Right forelimb (tissue), 1 donor: Measurements from ENCODE around the gene POU6F2.
"Not testable (repeated sequence)": the region's sequence is repeated elsewhere in the genome, so short reads cannot be mapped to it uniquely, and the experiment has no call there.

Source experiments
- DNase-seq: peaks from one replicate; pipeline ENCODE4 v3.0.0-alpha.2; 2018

POU6F2 gene

GRCh38 chr7:39313376-39313775 lies 335.7 kb downstream of the POU6F2 start:
- no peak for DNase-seq

- DNase-seq, result no peak
Observed at GRCh38 chr7:39313974-39314373, 336.3 kb downstream of the POU6F2 start.

DNA sequence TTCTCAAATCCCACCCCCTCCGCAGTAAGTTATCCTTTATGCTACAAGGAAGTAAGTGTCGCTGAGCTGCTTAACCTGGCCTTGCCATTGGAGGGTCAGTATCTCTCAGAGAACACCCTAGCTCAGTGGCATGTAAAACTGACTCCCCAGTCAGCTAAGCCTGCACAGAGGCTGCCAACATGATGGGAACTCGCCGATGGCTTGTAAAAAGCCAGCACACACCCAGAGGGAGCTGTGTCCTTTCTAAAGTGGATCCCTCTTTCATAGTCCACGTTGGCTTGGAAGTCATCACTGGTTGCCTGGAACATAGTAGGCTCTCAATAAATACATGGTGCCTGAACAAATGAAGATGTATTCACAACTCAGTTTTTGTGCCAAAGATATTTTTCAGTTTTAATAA lies 339.4 kb downstream of the POU6F2 start:
- DNase-seq, result no peak

- DNase-seq, result no peak
Observed at GRCh38 chr7:39317896-39318295, 340.2 kb downstream of the POU6F2 start.

DNA sequence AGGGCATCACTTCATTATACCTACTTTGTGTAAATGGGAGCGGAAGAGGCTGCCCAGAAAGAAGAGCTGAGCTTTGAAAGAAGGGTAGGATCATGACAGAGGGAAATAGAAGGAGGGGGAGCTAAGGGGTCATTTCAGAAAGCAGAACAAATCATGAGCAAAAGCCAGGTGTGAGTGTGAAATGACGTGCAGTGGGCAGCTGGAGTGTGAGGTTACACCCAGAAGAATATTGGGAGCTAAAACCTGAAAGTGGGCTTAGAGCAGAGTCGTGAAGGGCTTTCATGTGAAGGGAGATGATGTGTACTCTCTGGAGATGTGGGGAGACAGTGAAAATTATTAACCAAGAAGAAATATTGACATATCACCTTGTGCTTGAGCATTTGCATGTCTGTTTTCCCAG lies 343.5 kb downstream of the POU6F2 start:
- DNase-seq, result no peak

DNA sequence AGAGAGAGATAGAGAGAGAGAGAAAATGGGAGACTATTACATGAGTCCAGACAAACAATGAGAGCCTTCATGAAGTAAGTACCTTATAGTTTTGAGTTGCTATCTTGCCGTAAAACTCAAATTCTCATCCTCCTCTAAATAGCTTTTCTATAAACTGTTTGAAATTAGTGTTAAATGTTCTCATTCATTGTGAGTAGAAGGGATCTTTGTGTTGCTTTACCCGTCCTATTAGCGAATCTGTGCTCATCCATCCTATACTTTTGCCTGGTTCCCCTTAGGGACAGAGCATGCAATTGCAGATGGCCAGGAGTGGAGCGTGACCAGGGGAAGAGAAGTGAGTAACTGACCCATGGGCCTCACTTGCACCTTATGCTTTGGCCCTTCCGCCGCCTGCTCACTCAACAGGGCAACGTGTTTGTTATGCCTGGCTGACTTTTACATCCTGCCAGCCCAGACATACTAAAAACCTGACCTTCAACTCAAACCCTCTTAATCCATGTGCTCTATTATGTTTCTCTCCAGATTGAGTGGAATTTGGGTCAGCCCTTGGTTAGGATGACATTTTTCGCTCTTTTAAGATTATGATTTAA lies 344.3 kb downstream of the POU6F2 start:
- DNase-seq, result no peak

DNA sequence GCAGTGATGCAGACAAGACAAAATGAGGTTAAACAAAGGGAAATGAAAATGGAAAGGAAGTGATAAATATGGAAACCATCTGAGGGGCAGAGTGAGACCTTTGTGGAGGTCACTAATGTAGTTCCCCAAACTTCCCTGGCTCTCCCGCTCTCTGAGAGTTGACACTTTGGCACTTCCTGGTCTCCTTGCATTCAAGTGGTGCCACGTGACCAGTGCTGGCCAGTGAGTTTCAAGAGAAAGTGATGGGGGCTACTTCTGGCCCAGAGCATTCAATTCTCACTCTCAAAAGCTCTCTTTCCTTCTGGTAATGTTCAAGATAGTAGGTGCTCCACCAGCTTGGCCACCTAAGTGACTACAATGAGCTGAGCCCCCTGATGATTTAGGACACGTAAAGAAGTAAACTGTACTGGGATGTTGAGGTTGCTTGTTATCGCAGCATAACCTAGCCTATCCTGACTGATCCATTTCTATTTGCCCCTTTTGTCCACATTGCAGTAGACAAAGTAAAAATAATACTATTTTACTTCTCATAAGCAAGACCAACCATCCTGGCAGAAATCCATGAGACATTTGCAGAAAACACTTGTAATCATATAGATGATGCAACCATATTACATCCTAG lies 346.5 kb downstream of the POU6F2 start:
- no peak for DNase-seq

- DNase-seq, result not testable (repeated sequence)
Observed at GRCh38 chr7:39331607-39332006, 353.9 kb downstream of the POU6F2 start.

DNA sequence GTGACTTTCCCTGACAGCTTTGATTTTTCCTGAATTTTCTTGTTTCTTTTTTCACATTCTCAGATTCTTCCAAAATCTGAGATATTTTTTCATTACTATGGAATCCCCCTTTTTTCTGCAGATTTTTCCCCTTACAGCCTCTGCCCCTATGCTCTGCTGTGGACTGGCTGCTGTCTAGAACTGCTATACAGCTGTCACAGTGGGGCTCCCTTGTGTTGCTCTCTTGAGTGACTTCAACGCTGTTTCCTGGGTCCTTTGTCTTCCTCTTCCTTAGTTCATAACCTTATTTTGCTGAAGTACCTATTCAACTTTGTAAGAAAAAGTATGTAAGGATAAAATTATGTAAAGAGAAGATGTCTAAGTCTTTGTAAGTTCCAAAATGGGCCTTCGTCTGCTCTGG lies 354.4 kb downstream of the POU6F2 start:
- no peak for DNase-seq

- DNase-seq, result no peak
Observed at GRCh38 chr7:39333701-39334100, 356.0 kb downstream of the POU6F2 start.

- DNase-seq, result no peak
Observed at GRCh38 chr7:39336442-39336841, 358.7 kb downstream of the POU6F2 start.

GRCh38 chr7:39338716-39339115 lies 361.0 kb downstream of the POU6F2 start:
- DNase-seq, result no peak

GRCh38 chr7:39339591-39339990 lies 361.9 kb downstream of the POU6F2 start:
- no peak for DNase-seq

- DNase-seq, result no peak
Observed at GRCh38 chr7:39341083-39341482, 363.4 kb downstream of the POU6F2 start.

DNA sequence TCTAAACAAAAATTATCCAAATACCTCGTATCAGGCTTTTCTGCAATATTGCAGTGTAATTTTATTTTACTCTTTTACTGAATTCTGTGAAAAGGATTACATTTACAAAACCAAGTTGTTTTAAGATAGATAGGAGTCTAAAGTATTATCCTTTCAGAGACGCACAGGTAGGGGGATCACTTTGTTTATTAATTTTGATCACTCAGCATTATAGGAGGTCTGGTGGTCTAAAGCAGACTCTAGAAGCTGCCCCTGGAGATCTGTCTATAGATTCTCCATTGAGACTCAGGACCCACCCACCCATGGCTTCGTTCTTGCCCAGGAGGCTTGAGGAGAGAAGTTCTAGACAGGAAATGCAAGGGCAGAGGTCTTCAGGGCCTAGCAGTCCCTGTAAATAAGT lies 365.1 kb downstream of the POU6F2 start:
- no peak for DNase-seq

- no peak for DNase-seq
Observed at GRCh38 chr7:39349452-39350123, 371.9 kb downstream of the POU6F2 start.

DNA sequence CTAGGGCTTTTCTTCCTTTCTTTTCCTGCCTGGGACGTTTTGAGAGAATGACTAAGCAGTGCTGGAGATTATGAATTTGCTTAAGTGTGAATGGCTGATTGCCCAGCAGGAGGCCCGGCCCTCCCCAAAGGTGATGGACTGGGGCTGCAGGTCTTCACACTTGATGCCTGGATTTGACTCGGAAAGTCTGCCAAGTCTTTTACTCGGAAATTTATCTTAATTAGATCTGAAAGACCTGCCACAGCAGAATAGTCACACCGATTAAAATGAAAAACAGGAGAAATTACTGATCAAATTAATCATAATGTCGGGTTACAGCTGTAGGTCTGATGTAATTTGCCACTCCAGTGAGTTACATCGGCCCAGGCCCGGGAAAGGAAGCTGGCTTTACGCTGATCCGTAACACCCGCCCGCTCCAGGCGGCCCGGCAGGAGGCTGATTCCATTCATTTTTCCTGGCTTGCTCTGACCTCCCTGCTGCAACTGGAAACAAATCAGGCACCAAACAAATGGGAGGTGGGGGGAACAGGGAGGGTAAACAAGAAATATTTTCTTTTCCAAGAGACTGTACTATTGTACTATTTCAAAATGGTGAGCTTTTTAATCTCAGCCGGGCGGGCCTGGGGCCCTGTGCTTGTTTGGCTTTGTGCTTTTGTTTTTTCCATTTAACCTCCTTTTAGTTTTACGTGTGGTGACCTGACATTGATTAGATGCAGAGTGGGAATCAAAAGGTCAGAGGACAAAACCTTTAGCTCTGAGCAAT lies 376.1 kb downstream of the POU6F2 start:
- DNase-seq, result peak; percentile 43

DNA sequence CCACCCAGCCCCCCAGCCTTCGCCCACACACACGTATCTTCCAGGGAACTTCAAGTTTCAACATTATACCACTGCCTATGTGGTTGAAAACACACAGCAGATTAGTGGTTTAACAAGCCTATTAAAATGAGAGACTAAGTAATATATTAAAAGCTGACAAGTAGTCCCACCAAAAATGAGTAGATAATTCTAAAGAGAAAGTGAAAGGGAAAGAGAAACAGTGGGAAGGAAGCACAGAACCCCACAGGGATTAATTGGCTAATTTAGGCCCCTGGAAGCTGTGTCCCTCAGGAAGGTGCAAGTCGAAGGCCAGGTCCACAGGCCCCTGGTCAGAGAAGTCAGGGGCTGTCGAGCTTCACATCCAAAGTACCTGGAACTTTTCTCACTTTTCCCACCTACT lies 378.0 kb downstream of the POU6F2 start:
- no peak for DNase-seq

DNA sequence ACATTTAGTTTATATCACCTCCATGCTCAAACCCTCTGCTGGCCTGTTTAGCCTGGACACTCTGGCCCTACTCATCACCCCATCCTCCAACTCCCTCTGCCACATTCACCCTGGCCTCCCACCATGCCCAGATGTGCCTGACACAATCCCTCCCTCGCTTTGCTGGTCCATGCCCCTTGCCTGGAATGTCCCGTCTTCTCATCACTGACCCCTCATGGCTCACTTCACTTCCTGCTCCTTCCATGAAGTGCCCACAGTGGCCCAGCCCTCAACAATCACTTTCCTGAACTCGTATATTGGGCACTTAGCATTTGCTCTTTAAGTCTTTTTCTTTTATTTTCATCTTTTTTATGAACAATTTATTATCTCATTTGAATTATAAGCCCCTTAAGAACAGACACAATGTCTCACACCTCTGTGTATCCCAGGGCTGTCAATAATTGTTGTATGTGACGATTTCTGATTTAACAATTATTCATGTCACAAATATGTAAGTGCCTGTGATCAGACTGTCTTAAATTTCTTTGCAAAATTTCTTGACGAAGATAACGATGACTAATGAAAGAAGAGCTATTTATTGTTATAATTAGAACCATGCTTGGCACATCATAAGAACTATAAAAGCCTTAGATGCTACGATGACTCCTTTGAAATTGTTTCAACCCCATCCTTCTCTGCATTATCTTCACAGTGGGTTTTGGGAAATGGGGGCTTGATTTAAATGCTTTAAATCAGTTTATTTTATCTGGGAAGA lies 378.6 kb downstream of the POU6F2 start:
- no peak for DNase-seq

GRCh38 chr7:39357648-39358047 lies 379.9 kb downstream of the POU6F2 start:
- no peak for DNase-seq

GRCh38 chr7:39360038-39360437 lies 382.3 kb downstream of the POU6F2 start:
- DNase-seq, result no peak

GRCh38 chr7:39360766-39361165 lies 383.1 kb downstream of the POU6F2 start:
- DNase-seq, result no peak

GRCh38 chr7:39365751-39366295 lies 388.1 kb downstream of the POU6F2 start:
- no peak for DNase-seq
